RWPE1 (cell line): ENCODE results near the gene GCFC2.

Experiments used
- CTCF ChIA-PET: fragments of 350-600 bp; sonication (Branson Sonifier 250); formaldehyde crosslinking; extraction: SDS; loops from one replicate; lab custom pipeline; 2021; lab: Yijun Ruan, JAX
- POLR2A ChIA-PET: fragments of 400-600 bp; formaldehyde crosslinking; extraction: SDS; loops from one replicate; lab custom pipeline; 2020; ENCODE audit warnings: antibody characterized with exemption; ENCODE audit not compliant: low non-redundant PET; lab: Yijun Ruan, JAX
- DNase-seq: peaks from one replicate; pipeline ENCODE4 v3.0.0; 2012; ENCODE audit warnings: low spot score
- H3K27ac ChIP-seq: fragments of 450-650 bp; 2 replicates; pipeline ENCODE4 v1.5.1; 2017
- TF ChIP-seq, protein P1 (sequence below): fragments of 450-650 bp; conservative IDR thresholded peaks from 2 replicates; pipeline ENCODE4 v1.5.1; 2017; ENCODE audit warnings: low read depth, mild to moderate bottlenecking

GCFC2 gene

DNA sequence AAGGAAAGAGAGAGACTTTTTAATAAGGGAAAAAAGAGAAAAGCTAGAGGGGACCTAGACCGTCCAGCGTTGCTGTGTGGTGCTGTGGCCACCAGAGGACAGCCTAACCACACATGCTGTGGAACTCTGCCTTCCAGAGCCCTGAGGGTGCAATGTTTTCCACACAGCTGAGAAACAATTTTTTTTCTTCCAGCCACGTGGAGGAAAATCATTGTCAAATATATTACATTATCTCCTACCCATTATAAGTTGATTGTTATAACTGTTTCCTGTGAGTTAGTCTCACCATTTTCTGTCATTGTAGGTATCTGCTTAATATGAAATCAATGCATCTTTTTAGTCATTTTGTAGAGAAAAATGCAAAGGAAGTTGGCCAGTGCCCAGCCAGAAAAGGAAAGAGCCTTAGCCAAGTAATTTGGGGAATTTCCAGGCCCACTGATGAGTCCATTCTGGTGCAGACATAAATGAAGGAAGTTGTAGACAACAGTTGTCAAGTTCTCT is 70.0 kb downstream of the GCFC2 start:
- TF ChIP-seq, protein P1, sequence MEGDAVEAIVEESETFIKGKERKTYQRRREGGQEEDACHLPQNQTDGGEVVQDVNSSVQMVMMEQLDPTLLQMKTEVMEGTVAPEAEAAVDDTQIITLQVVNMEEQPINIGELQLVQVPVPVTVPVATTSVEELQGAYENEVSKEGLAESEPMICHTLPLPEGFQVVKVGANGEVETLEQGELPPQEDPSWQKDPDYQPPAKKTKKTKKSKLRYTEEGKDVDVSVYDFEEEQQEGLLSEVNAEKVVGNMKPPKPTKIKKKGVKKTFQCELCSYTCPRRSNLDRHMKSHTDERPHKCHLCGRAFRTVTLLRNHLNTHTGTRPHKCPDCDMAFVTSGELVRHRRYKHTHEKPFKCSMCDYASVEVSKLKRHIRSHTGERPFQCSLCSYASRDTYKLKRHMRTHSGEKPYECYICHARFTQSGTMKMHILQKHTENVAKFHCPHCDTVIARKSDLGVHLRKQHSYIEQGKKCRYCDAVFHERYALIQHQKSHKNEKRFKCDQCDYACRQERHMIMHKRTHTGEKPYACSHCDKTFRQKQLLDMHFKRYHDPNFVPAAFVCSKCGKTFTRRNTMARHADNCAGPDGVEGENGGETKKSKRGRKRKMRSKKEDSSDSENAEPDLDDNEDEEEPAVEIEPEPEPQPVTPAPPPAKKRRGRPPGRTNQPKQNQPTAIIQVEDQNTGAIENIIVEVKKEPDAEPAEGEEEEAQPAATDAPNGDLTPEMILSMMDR = peak; percentile 99
- ChIA-PET POLR2A (no interaction called here), CTCF (interaction anchor here (0.6 to 1.6 kb wide), 14 partner anchors 11 to 440 kb away, joined by 3 to 8 read pairs (median 3); no protein-coding TSS in a partner anchor)

GRCh38 chr2:75637568-75637967 is 73.1 kb downstream of the GCFC2 start:
- no peak for DNase-seq
- ChIA-PET POLR2A (no interaction called here), CTCF (interaction anchor here (0.6 to 1.1 kb wide), 3 partner anchors 171 to 948 kb away, joined by 3 to 5 read pairs (median 3); no protein-coding TSS in a partner anchor)
- TF ChIP-seq, protein P1 = no peak
- H3K27ac ChIP-seq = no peak overlapping the region

More for the DNA sequence above, 70.0 kb downstream of the GCFC2 start:
- no peak overlapping the region for H3K27ac ChIP-seq
- DNase-seq = peak; percentile 55

GRCh38 chr2:75634945-75635344 is 75.8 kb downstream of the GCFC2 start:
- CTCF ChIA-PET = interaction anchor here (1.2 to 1.5 kb wide), 2 partner anchors 26 to 170 kb away, joined by 5 read pairs; no protein-coding TSS in a partner anchor
- no peak overlapping the region for H3K27ac ChIP-seq
- POLR2A ChIA-PET = no interaction called here
- TF ChIP-seq, protein P1 = no peak
- peak; percentile 34 for DNase-seq

GRCh38 chr2:75633620-75634019 is 77.1 kb downstream of the GCFC2 start:
- no peak overlapping the region for H3K27ac ChIP-seq
- POLR2A ChIA-PET = no interaction called here
- CTCF ChIA-PET = no interaction called here
- TF ChIP-seq, protein P1 = no peak
- DNase-seq = no peak

DNA sequence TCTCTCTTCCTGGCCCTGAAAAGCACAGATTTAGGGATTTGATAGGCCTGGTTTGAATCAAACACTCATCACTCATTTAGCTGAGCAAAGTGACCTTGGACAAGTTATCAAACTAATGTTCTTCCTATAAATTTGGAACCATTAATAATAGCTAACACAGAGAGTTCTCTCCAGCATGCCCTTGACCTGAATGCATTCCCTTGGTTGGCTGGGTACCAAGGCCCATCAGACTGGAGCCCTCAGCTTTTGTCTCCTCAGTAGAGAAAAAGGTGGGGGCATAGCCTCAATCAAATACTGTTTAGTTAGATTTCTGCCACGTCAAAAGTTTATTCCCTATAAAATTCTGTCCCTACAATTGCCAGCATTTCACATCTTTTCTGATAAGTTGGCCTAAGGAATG is 77.9 kb downstream of the GCFC2 start:
- no peak overlapping the region for H3K27ac ChIP-seq
- ChIA-PET CTCF (no interaction called here), POLR2A (no interaction called here)
- no peak for DNase-seq
- TF ChIP-seq, protein P1 = no peak

- ChIA-PET CTCF (no interaction called here), POLR2A (no interaction called here)
- TF ChIP-seq, protein P1 = no peak
- H3K27ac ChIP-seq = no peak overlapping the region
- DNase-seq = no peak
These were observed 78.5 kb downstream of the GCFC2 start for GRCh38 chr2:75632091-75632701.
